Mononuclear cell (primary cell): ENCODE results near the gene TRAF1. TPM values are rescaled to one million over a fixed set of nuclear protein-coding genes. Genes with fewer than 3 reads are reported as not detected.

Source experiments
- H3K27me3 ChIP-seq: 2 replicates; pipeline ENCODE4 v1.6.0; 2011; ENCODE audit warnings: low read length, control low read depth; ENCODE audit not compliant: insufficient read depth
- H3K4me1 ChIP-seq: 2 replicates; pipeline ENCODE4 v1.5.1; 2011; ENCODE audit warnings: mild to moderate bottlenecking, low read length, control low read depth; ENCODE audit not compliant: insufficient read depth
- H3K4me3 ChIP-seq: 2 replicates; pipeline ENCODE4 v1.5.1; 2011; ENCODE audit warnings: mild to moderate bottlenecking, low read length, moderate library complexity
- H3K9me3 ChIP-seq: 2 replicates; pipeline ENCODE4 v1.5.1; 2011; ENCODE audit warnings: low read depth, mild to moderate bottlenecking, control low read depth, low read length
- total RNA-seq: library from RNA; depleted of rRNA; stranded (reverse); fragments of >200 nt; gene quantifications from one replicate; pipeline ENCODE4 v1.2.3, GENCODE V29; 2012

Gene TRAF1
- total RNA-seq, 1 donor: 88.8 TPM

GRCh38 chr9:120878188-120879130 lies 48.1 kb downstream of the TRAF1 start:
- Histone ChIP-seq H3K9me3 (no peaks in the 10 kb centered on the region), H3K4me3 (peak overlapping the region; percentile 68), H3K27me3 (no peaks in the 10 kb centered on the region), H3K4me1 (peaks cover 64% of the 10 kb centered on the region)

- Histone ChIP-seq H3K4me3 (peak overlapping the region; percentile 68), H3K4me1 (peaks cover 54% of the 10 kb centered on the region), H3K27me3 (no peaks in the 10 kb centered on the region), H3K9me3 (no peaks in the 10 kb centered on the region)
Measured at GRCh38 chr9:120877276-120878034, 49.1 kb downstream of the TRAF1 start.

GRCh38 chr9:120876842-120877240 lies 49.8 kb downstream of the TRAF1 start, which contains the start of gene PHF19:
Gene PHF19, minus strand, starts transcription at chr9:120877188. Its CDS starts 2,447 bp downstream, at chr9:120874741.
- no peaks in the 10 kb centered on the region for H3K9me3 ChIP-seq
- peaks cover 50% of the 10 kb centered on the region for H3K4me1 ChIP-seq
- H3K4me3 ChIP-seq: peak within 1 kb of the TSS; percentile 68
- no peaks in the 10 kb centered on the region for H3K27me3 ChIP-seq

DNA sequence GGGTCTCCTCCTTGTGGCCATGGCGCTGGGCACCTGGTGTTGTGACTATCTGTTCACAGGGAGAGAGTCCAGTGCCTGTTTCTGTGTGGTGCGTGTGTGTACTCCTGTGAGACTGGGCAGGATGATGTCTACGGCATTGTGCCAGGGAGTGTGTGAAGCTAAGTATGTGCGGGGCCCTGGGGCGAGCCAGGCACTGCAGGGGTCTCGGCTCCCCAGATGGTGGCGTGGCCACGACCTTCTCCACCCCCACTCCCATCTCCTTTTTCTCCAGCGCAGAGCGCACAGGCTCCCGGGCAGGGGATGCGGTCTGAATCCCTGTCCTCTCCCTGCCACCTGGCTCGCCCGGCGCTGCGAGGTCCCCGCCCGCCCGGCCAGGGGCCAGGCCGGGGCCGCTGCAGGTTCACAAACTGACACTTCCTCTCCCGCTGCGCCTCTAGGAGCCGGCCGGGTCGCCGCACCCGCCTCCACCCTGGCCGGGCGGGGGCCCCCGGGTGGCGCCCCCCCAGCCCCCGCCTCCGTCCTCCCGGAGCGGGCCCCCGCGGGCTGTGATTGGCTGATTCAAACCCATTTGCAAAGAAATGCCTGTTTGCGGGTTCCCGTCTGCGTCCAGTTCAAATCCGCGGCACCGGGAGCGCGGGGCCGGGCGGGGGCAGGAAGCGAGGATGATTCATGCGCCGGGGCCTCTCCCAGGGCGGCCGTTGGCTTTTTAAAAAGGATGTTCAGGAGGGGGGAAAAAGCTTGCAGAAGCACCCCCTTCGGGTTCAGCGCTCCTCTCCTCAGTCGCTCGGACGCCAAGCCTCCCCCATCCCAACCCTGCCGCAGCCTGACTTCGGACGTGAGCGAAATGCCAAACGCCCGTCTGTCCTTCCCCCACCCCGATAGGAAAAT lies 50.4 kb downstream of the TRAF1 start:
- H3K4me1 ChIP-seq: peaks cover 45% of the 10 kb centered on the region
- no peaks in the 10 kb centered on the region for H3K27me3 ChIP-seq
- peak overlapping the region; percentile 62 for H3K4me3 ChIP-seq
- no peaks in the 10 kb centered on the region for H3K9me3 ChIP-seq

GRCh38 chr9:120875643-120875953 lies 51.0 kb downstream of the TRAF1 start:
- peaks cover 43% of the 10 kb centered on the region for H3K4me1 ChIP-seq
- H3K9me3 ChIP-seq: no peaks in the 10 kb centered on the region
- H3K27me3 ChIP-seq: no peaks in the 10 kb centered on the region
- H3K4me3 ChIP-seq: peak overlapping the region; percentile 62

- H3K4me3 ChIP-seq: no peak overlapping the region
- no peaks in the 10 kb centered on the region for H3K27me3 ChIP-seq
- H3K9me3 ChIP-seq: no peaks in the 10 kb centered on the region
- peaks cover 44% of the 10 kb centered on the region for H3K4me1 ChIP-seq
Measured at GRCh38 chr9:120875195-120875565, 51.4 kb downstream of the TRAF1 start.

DNA sequence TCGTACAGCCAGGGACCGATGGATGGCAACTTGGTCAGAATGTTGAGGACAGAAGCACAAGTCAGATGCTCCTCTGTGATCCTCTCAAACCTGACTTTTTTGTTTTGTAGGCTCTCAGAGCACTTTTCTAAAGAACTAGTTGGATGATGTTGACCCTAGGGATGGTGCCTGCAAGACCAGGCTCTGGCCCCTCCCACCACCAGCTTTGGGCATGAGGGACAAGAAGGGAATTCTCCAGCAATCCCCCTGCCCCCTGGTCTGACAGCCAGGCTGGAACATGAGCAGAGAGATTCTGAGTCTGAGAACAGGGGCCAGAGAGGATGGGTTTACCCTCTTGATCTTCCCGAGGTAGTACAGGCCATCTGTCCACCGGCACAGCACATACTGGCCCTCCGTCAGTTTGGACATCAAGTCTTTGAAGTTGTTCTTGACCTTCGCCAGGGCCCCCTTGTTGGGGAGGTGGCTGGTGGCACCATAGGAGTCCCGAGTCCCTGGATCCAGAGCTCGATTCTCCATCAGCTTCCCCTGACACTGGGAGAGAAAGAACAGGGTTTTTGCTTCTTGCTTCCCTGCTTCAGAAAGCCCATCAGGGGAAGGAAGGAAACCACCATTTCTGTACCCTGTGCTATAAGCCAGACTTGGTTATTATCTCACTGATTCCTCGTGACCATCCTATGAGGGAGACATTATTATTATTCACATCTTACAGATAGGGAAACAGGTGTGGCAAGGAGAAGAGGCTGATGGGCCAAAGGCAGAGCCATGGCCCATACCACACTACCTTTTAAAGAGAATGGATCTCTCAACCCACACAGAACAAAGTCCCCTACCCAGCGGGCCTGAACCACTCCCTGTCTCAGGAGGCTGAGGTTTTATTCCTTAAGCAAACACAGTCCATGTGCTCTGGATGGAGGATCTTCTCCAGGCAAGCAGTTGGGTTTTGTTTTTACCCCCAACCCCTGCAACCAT lies 52.1 kb downstream of the TRAF1 start:
- no peaks in the 10 kb centered on the region for H3K27me3 ChIP-seq
- no peak overlapping the region for H3K4me3 ChIP-seq
- H3K9me3 ChIP-seq: no peaks in the 10 kb centered on the region
- peaks cover 44% of the 10 kb centered on the region for H3K4me1 ChIP-seq

DNA sequence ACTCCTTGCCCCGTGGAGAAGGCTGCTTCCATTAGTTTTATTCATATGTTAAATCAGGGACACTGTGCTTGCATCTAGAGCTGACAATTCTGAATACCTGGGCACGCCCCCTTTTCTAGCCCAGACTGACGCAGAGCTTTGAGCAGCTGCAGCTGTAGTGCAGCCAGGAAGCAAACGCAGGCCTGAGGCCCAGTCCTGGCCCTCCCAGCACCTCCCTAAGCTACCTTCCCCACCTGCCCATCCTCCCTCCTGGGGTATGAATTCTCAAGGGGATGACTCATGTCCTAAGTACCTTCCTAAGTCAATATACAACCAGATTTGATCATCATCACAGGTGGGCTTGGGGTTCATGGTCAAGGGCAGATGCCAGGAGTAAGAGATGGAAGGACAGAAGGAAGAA lies 53.1 kb downstream of the TRAF1 start:
- H3K4me1 ChIP-seq: peaks cover 39% of the 10 kb centered on the region
- no peak overlapping the region for H3K4me3 ChIP-seq
- H3K9me3 ChIP-seq: no peaks in the 10 kb centered on the region
- H3K27me3 ChIP-seq: no peaks in the 10 kb centered on the region

DNA sequence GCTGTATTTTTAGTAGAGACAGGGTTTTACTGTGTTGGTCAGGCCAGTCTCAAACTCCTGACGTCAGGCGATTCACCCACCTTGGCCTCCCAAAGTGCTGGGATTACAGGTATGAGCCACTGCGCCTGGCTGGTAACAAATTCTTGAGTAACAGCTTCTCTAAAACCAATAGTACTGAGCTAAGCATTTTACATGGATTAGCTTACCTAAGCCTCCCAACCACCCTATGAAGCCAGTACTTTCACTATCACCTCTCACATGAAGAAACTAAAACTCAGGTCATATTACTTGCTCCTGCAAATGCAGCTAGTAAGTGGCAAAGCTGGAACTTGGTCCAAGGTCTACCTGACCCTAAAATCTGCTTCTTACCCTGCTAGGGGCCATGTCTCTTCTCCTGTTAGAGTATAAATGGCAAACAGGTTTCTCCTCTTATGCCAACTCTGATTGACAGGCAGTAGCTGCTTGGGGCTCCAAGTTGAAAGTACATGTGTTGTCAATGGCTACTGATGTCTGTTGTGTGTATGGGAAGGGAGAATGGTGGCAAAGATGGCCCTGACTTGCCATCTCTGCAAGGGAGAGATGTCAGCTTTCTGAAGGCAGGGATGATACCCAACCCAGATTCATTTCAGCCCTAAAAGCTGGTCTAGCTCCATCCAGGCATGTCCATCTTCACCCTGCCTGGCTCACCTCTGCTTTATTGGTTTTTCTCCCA lies 53.6 kb downstream of the TRAF1 start:
- Histone ChIP-seq H3K27me3 (no peaks in the 10 kb centered on the region), H3K4me1 (peaks cover 38% of the 10 kb centered on the region), H3K9me3 (no peaks in the 10 kb centered on the region), H3K4me3 (no peak overlapping the region)

DNA sequence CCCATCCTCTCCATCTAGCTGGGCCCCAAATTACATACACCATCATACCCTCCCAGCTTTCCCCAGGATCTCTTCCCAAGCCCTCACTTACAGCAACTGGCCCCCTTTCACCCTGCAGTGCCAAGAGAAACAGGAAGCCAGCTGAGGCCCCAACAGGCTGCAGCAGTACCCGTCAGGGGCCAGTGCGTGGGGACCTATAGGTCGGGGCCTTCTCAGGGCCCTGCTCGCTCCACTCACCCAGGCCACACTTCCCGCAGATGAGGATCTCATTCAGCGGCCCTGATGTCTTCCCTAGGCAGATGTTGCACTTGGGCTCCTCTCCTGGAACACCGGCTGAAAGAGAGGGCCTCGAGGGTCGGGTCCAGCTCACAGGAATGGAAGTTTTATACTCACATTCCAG lies 56.4 kb downstream of the TRAF1 start:
- Histone ChIP-seq H3K27me3 (no peaks in the 10 kb centered on the region), H3K4me1 (peaks cover 24% of the 10 kb centered on the region), H3K9me3 (no peaks in the 10 kb centered on the region), H3K4me3 (no peak overlapping the region)

GRCh38 chr9:120869726-120870125 lies 56.9 kb downstream of the TRAF1 start:
- H3K4me1 ChIP-seq: peaks cover 20% of the 10 kb centered on the region
- no peak overlapping the region for H3K4me3 ChIP-seq
- no peaks in the 10 kb centered on the region for H3K27me3 ChIP-seq
- H3K9me3 ChIP-seq: no peaks in the 10 kb centered on the region

DNA sequence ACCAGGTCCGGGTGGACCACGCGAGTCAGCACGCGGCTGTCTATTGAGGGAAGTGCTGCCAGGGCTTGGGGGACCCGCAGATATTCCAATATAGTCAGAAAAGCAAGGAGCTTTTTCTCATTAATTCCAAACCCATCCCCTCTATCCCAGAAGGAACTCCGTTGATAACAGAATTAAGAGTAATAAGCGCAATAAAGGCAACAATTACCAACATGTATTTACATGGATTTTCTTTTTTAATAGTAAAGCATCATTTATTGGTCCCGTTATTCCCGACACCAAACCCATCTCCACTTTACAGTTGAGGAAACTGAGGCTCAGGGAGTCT lies 57.3 kb downstream of the TRAF1 start:
- no peaks in the 10 kb centered on the region for H3K27me3 ChIP-seq
- H3K4me3 ChIP-seq: peak overlapping the region; percentile 55
- H3K4me1 ChIP-seq: peaks cover 20% of the 10 kb centered on the region
- H3K9me3 ChIP-seq: no peaks in the 10 kb centered on the region

DNA sequence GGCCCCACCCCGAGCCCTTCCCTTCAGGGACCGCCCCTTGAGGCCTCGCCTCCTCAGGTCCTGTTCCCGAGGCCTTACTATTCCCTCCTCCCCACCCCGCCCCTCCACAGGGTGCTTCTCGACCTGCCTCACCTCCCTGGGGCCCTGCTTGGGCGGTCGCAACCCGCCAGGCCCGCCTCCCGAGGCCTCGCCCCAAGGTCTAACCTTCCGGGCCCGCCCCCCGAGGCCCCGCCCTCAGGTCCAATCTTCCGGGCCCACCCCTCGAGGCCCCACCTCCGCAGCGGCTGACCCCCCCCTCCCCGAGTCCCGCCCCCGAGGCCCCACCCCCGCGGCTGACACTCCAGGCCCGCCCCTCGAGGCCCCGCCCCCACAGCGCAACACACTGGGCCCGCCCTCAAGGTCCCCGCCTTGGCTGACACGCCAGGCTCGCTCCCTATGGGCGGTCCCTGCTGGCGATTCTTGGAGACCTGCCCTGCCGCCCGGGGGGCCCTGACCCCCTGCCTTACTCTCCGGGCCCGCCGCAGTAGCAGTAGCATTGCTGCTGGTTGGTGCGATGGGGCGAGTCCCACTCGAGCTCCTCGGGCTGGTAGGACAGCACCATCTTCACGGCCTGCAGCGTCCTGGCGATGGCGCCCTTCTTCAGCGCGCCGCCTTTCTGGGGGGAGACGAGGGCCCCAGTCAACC lies 57.8 kb downstream of the TRAF1 start:
- H3K27me3 ChIP-seq: no peaks in the 10 kb centered on the region
- H3K4me3 ChIP-seq: peak overlapping the region; percentile 55
- no peaks in the 10 kb centered on the region for H3K9me3 ChIP-seq
- peaks cover 20% of the 10 kb centered on the region for H3K4me1 ChIP-seq
